GM23338 (cell line): Measurements from ENCODE around the gene GOLGA6C. TPM values are rescaled to one million over a fixed set of nuclear protein-coding genes. Genes with fewer than 3 reads are reported as not detected.

ENCODE experiments used
- ATAC-seq: fragments of 200-7000 bp; cut with Tn5 transposase; 3 replicates; pipeline ENCODE4 v1.9.1; 2020
- DNase-seq: peaks from one replicate; pipeline ENCODE4 v3.0.0-alpha.2; 2015; ENCODE audit warnings: low spot score
- H2AFZ ChIP-seq: fragments of 200-600 bp; sonication (generic); 2 replicates; pipeline ENCODE4 v1.8.0; 2016; ENCODE audit warnings: antibody characterized with exemption, mild to moderate bottlenecking, moderate library complexity
- H3F3A ChIP-seq: fragments of 200-600 bp; sonication (generic); replicated peaks from 2 replicates; pipeline ENCODE4 v1.8.0; 2017; ENCODE audit warnings: antibody characterized with exemption, mixed run types, low read depth
- H3K27ac ChIP-seq: fragments of 200-600 bp; sonication (generic); 2 replicates; pipeline ENCODE4 v1.6.1; 2016; ENCODE audit warnings: low read depth
- H3K27me3 ChIP-seq: fragments of 200-600 bp; sonication (generic); 2 replicates; pipeline ENCODE4 v1.8.0; 2016; ENCODE audit warnings: mild to moderate bottlenecking, mixed run types, moderate library complexity; ENCODE audit not compliant: insufficient read depth
- H3K36me3 ChIP-seq: fragments of 200-600 bp; sonication (generic); 2 replicates; pipeline ENCODE4 v1.8.0; 2016; ENCODE audit warnings: mild to moderate bottlenecking; ENCODE audit not compliant: insufficient read depth
- H3K4me1 ChIP-seq: fragments of 200-600 bp; sonication (generic); 2 replicates; pipeline ENCODE4 v1.8.0; 2016; ENCODE audit warnings: mild to moderate bottlenecking, moderate library complexity; ENCODE audit not compliant: insufficient read depth
- H3K4me2 ChIP-seq: fragments of 200-600 bp; sonication (generic); 2 replicates; pipeline ENCODE4 v1.7.1; 2017; ENCODE audit warnings: mixed run types
- H3K4me3 ChIP-seq: fragments of 200-600 bp; sonication (generic); 2 replicates; pipeline ENCODE4 v1.6.1; 2016; ENCODE audit warnings: mixed run types
- H3K79me2 ChIP-seq: fragments of 200-600 bp; sonication (generic); replicated peaks from 2 replicates; pipeline ENCODE4 v1.8.0; 2017; ENCODE audit warnings: mild to moderate bottlenecking; ENCODE audit not compliant: insufficient read depth
- H3K9me2 ChIP-seq: fragments of 200-600 bp; sonication (generic); 2 replicates; pipeline ENCODE4 v1.8.0; 2017; ENCODE audit not compliant: insufficient read depth
- H4K20me1 ChIP-seq: fragments of 200-600 bp; sonication (generic); replicated peaks from 2 replicates; pipeline ENCODE4 v1.8.0; 2017; ENCODE audit warnings: mild to moderate bottlenecking; ENCODE audit not compliant: insufficient read depth
- H3K27ac Mint-ChIP-seq: 2 replicates; pipeline ENCODE4 v1.8.0; 2020; ENCODE audit warnings: inconsistent platforms, mild to moderate bottlenecking, moderate library complexity, mixed read lengths
- H3K27me3 Mint-ChIP-seq: 3 replicates; pipeline ENCODE4 v1.8.0; 2022; ENCODE audit warnings: low read depth, mild to moderate bottlenecking, moderate library complexity, mixed read lengths, inconsistent platforms; ENCODE audit not compliant: insufficient read depth, poor library complexity
- H3K36me3 Mint-ChIP-seq: 3 replicates; pipeline ENCODE4 v1.8.0; 2021; ENCODE audit warnings: low read depth, mild to moderate bottlenecking, inconsistent platforms, moderate library complexity, mixed read lengths
- H3K4me1 Mint-ChIP-seq: 3 replicates; pipeline ENCODE4 v1.8.0; 2020; ENCODE audit warnings: mild to moderate bottlenecking, inconsistent platforms, mixed read lengths
- H3K4me3 Mint-ChIP-seq: 3 replicates; pipeline ENCODE4 v1.8.0; 2021; ENCODE audit warnings: moderate library complexity, mild to moderate bottlenecking, inconsistent platforms, mixed read lengths
- H3K9me3 Mint-ChIP-seq: 3 replicates; pipeline ENCODE4 v1.8.0; 2020; ENCODE audit warnings: moderate library complexity, mild to moderate bottlenecking, inconsistent platforms, mixed read lengths
- CREB1 ChIP-seq: fragments of 250-450 bp; sonication (Bioruptor Pico); IDR thresholded peaks from 2 replicates; pipeline ENCODE4 v1.5.0; 2020; ENCODE audit warnings: low read depth, mild to moderate bottlenecking, moderate library complexity
- CTCF ChIP-seq, 2 experiments: fragments of 200-600 bp in 1 of 2; sonication (generic) in 1 of 2; conservative IDR thresholded peaks; 2 replicates each; pipeline versions ENCODE4 v1.5.1 to v1.6.1; 2016 to 2017; ENCODE audit warnings: antibody characterized with exemption in 2 of 2, low read depth in 2 of 2, mild to moderate bottlenecking in 2 of 2, moderate library complexity in 1 of 2
- EZH2 ChIP-seq: fragments of 200-600 bp; sonication (generic); IDR thresholded peaks from one replicate; pipeline ENCODE4 v1.8.0; 2017; ENCODE audit warnings: antibody characterized with exemption, mild to moderate bottlenecking, low read depth; ENCODE audit not compliant: unreplicated experiment
- EZH2phosphoT487 ChIP-seq: fragments of 200-600 bp; sonication (generic); IDR thresholded peaks from one replicate; pipeline ENCODE4 v1.8.1; 2018; ENCODE audit warnings: antibody characterized with exemption; ENCODE audit not compliant: unreplicated experiment
- JUNB ChIP-seq: IDR thresholded peaks from one replicate; pipeline ENCODE4 v1.6.1; 2016; ENCODE audit warnings: antibody characterized with exemption; ENCODE audit not compliant: unreplicated experiment
- NANOG ChIP-seq: IDR thresholded peaks from 2 replicates; pipeline ENCODE4 v1.6.1; 2016; ENCODE audit warnings: antibody characterized with exemption, borderline replicate concordance
- POLR2AphosphoS5 ChIP-seq: IDR thresholded peaks from 2 replicates; pipeline ENCODE4 v1.6.1; 2016; ENCODE audit warnings: antibody characterized with exemption, low read depth
- REST ChIP-seq: IDR thresholded peaks from one replicate; pipeline ENCODE4 v1.6.1; 2018; ENCODE audit warnings: antibody characterized with exemption; ENCODE audit not compliant: unreplicated experiment
- STAT1 ChIP-seq: IDR thresholded peaks from one replicate; pipeline ENCODE4 v1.6.1; 2016; ENCODE audit warnings: antibody characterized with exemption; ENCODE audit not compliant: unreplicated experiment
- ZNF114 ChIP-seq: fragments of 250-450 bp; sonication (Bioruptor Pico); IDR thresholded peaks from 2 replicates; pipeline ENCODE4 v1.5.0; 2020; ENCODE audit warnings: mild to moderate bottlenecking, moderate library complexity
- ZNF331 ChIP-seq: fragments of 250-450 bp; sonication (Bioruptor Pico); IDR thresholded peaks from 2 replicates; pipeline ENCODE4 v1.5.0; 2020; ENCODE audit warnings: low read depth, mild to moderate bottlenecking, moderate library complexity
- polyA plus RNA-seq: library from polyadenylated mRNA; unstranded; fragments of >200 nt; fragmentation: Nextera tagmentation; extraction: Ambion mirVana; gene quantifications from 2 replicates; pipeline ENCODE4 v1.2.1, GENCODE V29; 2016
- total RNA-seq: library from RNA; depleted of rRNA; stranded (reverse); fragments of >200 nt; shearing (Covaris generic); gene quantifications from 2 replicates; pipeline ENCODE4 v1.2.3, GENCODE V29; 2014
- TF ChIP-seq, protein P1 (sequence below): IDR thresholded peaks from 2 replicates; pipeline ENCODE4 v1.6.1; 2016; ENCODE audit warnings: antibody characterized with exemption
- TF ChIP-seq, protein P2 (sequence below): fragments of 250-450 bp; sonication (Bioruptor Pico); IDR thresholded peaks from 2 replicates; pipeline ENCODE4 v1.5.0; 2020; ENCODE audit warnings: mild to moderate bottlenecking, moderate library complexity

GOLGA6C gene
- total and polyA plus RNA-seq, 2 experiments from 2014 or later = 0.34 to 1.3 TPM

DNA sequence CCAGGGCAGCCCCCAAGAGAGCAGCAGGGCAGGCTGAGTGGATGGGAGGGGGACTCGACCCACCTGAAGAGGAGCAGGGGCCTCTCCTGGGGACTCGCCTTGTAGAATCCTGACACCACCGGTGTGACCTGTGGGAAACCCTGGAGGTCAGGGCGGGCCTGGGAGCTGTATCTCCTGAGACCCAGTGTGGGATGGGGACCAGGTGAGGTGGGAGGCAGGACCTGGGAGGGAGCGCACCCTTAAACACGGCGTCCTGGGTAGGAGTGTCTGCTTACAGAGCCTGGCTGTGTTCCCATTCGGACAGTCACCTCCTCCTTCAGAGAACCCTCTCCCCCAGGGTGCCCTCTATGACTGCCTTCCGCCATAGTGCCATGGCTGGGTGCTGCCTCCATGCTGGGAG is 29.3 kb upstream of the GOLGA6C start:
- Mint-ChIP-seq H3K9me3 (no peaks in the 10 kb centered on the region; the same call in 2 of the 3 replicates), H3K4me3 (no peak overlapping the region)

More for the DNA sequence above, 29.3 kb upstream of the GOLGA6C start:
- Histone ChIP-seq H3K9me2 (no peaks in the 10 kb centered on the region), H3K27ac (no peak overlapping the region), H2AFZ (no peak overlapping the region), H3K79me2 (no peaks in the 10 kb centered on the region), H3K4me2 (no peak overlapping the region), H3K36me3 (no peaks in the 10 kb centered on the region), H3K4me1 (no peaks in the 10 kb centered on the region), H3K4me3 (no peak overlapping the region), H4K20me1 (no peaks in the 10 kb centered on the region), H3F3A (no peaks in the 10 kb centered on the region), H3K27me3 (no peaks in the 10 kb centered on the region)
- no peak overlapping the region for H3K27ac Mint-ChIP-seq
- H3K27me3 Mint-ChIP-seq = peaks cover 13% of the 10 kb centered on the region
- peaks cover 2% of the 10 kb centered on the region; the same call in 1 of the 3 replicates for H3K36me3 Mint-ChIP-seq
- ATAC-seq (no peak), DNase-seq (no peak)
- TF ChIP-seq EZH2phosphoT487 (no peak), JUNB (no peak), ZNF114 (no peak), REST (no peak), EZH2 (no peak), POLR2AphosphoS5 (no peak), ZNF331 (CRISPR knock-in tag) (no peak), STAT1 (no peak), CTCF (conservative IDR thresholded peaks at IDR 0.05; ENCODE audit: low read depth in 2 of 2) (no peak), NANOG (no peak), CREB1 (CRISPR knock-in tag) (no peak)
- TF ChIP-seq, protein P1, sequence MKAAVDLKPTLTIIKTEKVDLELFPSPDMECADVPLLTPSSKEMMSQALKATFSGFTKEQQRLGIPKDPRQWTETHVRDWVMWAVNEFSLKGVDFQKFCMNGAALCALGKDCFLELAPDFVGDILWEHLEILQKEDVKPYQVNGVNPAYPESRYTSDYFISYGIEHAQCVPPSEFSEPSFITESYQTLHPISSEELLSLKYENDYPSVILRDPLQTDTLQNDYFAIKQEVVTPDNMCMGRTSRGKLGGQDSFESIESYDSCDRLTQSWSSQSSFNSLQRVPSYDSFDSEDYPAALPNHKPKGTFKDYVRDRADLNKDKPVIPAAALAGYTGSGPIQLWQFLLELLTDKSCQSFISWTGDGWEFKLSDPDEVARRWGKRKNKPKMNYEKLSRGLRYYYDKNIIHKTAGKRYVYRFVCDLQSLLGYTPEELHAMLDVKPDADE = no peak
- TF ChIP-seq, protein P2, sequence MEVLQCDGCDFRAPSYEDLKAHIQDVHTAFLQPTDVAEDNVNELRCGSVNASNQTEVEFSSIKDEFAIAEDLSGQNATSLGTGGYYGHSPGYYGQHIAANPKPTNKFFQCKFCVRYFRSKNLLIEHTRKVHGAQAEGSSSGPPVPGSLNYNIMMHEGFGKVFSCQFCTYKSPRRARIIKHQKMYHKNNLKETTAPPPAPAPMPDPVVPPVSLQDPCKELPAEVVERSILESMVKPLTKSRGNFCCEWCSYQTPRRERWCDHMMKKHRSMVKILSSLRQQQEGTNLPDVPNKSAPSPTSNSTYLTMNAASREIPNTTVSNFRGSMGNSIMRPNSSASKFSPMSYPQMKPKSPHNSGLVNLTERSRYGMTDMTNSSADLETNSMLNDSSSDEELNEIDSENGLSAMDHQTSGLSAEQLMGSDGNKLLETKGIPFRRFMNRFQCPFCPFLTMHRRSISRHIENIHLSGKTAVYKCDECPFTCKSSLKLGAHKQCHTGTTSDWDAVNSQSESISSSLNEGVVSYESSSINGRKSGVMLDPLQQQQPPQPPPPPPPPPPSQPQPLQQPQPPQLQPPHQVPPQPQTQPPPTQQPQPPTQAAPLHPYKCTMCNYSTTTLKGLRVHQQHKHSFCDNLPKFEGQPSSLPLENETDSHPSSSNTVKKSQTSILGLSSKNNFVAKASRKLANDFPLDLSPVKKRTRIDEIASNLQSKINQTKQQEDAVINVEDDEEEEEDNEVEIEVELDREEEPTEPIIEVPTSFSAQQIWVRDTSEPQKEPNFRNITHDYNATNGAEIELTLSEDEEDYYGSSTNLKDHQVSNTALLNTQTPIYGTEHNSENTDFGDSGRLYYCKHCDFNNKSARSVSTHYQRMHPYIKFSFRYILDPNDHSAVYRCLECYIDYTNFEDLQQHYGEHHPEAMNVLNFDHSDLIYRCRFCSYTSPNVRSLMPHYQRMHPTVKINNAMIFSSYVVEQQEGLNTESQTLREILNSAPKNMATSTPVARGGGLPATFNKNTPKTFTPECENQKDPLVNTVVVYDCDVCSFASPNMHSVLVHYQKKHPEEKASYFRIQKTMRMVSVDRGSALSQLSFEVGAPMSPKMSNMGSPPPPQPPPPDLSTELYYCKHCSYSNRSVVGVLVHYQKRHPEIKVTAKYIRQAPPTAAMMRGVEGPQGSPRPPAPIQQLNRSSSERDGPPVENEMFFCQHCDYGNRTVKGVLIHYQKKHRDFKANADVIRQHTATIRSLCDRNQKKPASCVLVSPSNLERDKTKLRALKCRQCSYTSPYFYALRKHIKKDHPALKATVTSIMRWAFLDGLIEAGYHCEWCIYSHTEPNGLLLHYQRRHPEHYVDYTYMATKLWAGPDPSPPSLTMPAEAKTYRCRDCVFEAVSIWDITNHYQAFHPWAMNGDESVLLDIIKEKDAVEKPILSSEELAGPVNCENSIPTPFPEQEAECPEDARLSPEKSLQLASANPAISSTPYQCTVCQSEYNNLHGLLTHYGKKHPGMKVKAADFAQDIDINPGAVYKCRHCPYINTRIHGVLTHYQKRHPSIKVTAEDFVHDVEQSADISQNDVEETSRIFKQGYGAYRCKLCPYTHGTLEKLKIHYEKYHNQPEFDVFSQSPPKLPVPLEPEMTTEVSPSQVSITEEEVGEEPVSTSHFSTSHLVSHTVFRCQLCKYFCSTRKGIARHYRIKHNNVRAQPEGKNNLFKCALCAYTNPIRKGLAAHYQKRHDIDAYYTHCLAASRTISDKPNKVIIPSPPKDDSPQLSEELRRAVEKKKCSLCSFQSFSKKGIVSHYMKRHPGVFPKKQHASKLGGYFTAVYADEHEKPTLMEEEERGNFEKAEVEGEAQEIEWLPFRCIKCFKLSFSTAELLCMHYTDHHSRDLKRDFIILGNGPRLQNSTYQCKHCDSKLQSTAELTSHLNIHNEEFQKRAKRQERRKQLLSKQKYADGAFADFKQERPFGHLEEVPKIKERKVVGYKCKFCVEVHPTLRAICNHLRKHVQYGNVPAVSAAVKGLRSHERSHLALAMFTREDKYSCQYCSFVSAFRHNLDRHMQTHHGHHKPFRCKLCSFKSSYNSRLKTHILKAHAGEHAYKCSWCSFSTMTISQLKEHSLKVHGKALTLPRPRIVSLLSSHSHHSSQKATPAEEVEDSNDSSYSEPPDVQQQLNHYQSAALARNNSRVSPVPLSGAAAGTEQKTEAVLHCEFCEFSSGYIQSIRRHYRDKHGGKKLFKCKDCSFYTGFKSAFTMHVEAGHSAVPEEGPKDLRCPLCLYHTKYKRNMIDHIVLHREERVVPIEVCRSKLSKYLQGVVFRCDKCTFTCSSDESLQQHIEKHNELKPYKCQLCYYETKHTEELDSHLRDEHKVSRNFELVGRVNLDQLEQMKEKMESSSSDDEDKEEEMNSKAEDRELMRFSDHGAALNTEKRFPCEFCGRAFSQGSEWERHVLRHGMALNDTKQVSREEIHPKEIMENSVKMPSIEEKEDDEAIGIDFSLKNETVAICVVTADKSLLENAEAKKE (CRISPR knock-in tag) = no peak
- peaks cover 15% of the 10 kb centered on the region for H3K4me1 Mint-ChIP-seq
